ENCODE data around the gene SLC48A1. TPM values are rescaled to one million over a fixed set of nuclear protein-coding genes. Genes with fewer than 3 reads are reported as not detected.

SLC48A1 gene
- total RNA-seq, 2 experiments from 2014 or later = 7.0 to 8.1 TPM

DNA sequence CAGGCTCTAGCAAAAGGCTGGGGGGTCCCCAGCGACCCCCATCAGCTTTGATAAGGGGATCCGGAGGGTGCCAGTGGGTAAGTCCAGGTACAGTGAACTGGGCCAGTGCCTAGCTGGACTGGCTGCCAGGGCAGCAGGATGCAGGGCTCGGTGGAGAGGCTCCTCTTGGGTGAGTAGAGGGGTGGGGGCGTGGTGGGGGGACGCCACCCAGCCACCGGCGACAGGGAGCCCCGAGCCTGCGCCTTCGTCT lies 14.5 kb upstream of the SLC48A1 start:
- Mint-ChIP-seq H3K27me3 (ENCODE audit: low read depth) (peaks cover 4% of the 10 kb centered on the region), H3K27ac (no peak overlapping the region), H3K4me1 (ENCODE audit: low read depth) (peaks cover 41% of the 10 kb centered on the region), H3K36me3 (ENCODE audit: low read depth) (no peaks in the 10 kb centered on the region), H3K4me3 (peak overlapping the region; percentile 32), H3K9me3 (ENCODE audit: insufficient read depth) (no peaks in the 10 kb centered on the region)
- no peak for DNase-seq
- POLR2A ChIA-PET = interaction anchor here (0.5 to 1.6 kb wide), 2 partner anchors 8 to 1548 kb away, joined by 3 to 5 read pairs; no protein-coding TSS in a partner anchor
- ATAC-seq = no peak
- CTCF ChIA-PET = interaction anchor here (0.7 to 11.4 kb wide), 6 partner anchors 12 to 726 kb away, joined by 3 to 271 read pairs (median 15); partner anchors contain the start of genes ENDOU and SLC48A1

- H3K27me3 Mint-ChIP-seq (ENCODE audit: low read depth) = peaks cover 4% of the 10 kb centered on the region
- ATAC-seq (peak; percentile 86), DNase-seq (peak; percentile 64)
- H3K36me3 Mint-ChIP-seq (ENCODE audit: low read depth) = no peaks in the 10 kb centered on the region
- peak within 1 kb of the TSS; percentile 67 for H3K4me3 Mint-ChIP-seq
- H3K4me1 Mint-ChIP-seq (ENCODE audit: low read depth) = peaks cover 38% of the 10 kb centered on the region
- no peaks in the 10 kb centered on the region for H3K9me3 Mint-ChIP-seq (ENCODE audit: insufficient read depth)
- POLR2A ChIA-PET = interaction anchor here (1.6 kb wide), 1 partner anchor 8 kb away, joined by 5 read pairs; no protein-coding TSS in a partner anchor
- CTCF ChIA-PET = interaction anchor here (0.7 to 11.4 kb wide), 7 partner anchors 11 to 727 kb away, joined by 3 to 271 read pairs (median 5); partner anchors contain the start of genes ENDOU and SLC48A1
- no peak within 1 kb of the TSS for H3K27ac Mint-ChIP-seq
These were observed 14.0 kb upstream of the SLC48A1 start, which contains the start of gene RAPGEF3 for GRCh38 chr12:47758834-47759690. Gene RAPGEF3 (minus strand): TSS chr12:47758880. CDS start chr12:47758556, 324 bp downstream.

DNA sequence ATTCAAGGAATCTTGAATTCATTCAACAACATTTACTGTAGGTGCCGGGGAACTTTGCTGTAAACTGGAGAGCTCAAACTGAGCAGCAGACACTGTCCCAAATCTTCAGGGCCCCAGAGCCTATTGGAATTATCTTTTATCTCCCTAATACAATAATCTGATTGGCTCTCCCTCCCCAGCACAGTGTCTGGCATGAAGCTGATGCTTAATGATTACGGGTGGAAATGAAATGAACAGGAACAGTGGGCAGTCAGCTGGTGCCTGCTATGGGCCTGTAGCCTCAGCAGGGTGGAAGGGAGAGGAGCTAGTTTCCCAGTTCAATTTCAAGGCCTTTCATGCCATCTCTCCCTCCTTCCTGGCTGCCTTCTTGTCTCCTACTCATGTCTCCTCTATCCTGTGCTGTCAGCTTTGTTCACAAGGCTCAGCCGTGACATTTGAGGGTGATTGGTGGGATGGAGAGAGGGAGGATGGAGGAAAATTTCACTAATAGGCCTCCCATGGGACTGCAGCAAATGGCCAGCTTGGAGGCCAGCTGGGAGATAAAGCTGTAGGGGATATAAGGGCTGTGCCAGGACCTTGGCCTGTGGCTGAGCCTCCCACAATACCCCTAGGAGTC lies 10.1 kb upstream of the SLC48A1 start:
- peaks cover 38% of the 10 kb centered on the region for H3K4me1 Mint-ChIP-seq (ENCODE audit: low read depth)
- H3K4me3 Mint-ChIP-seq = no peak overlapping the region
- DNase-seq (no peak), ATAC-seq (no peak)
- no peak overlapping the region for H3K27ac Mint-ChIP-seq
- H3K27me3 Mint-ChIP-seq (ENCODE audit: low read depth) = no peaks in the 10 kb centered on the region
- CTCF ChIA-PET = interaction anchor here (0.7 to 11.4 kb wide), 7 partner anchors 8 to 74 kb away, joined by 3 to 271 read pairs (median 4); no protein-coding TSS in a partner anchor
- no peaks in the 10 kb centered on the region for H3K36me3 Mint-ChIP-seq (ENCODE audit: low read depth)
- no peaks in the 10 kb centered on the region for H3K9me3 Mint-ChIP-seq (ENCODE audit: insufficient read depth)
- POLR2A ChIA-PET = no interaction called here

- Mint-ChIP-seq H3K4me3 (no peak overlapping the region), H3K27ac (no peak overlapping the region), H3K36me3 (ENCODE audit: low read depth) (no peaks in the 10 kb centered on the region), H3K4me1 (ENCODE audit: low read depth) (peaks cover 38% of the 10 kb centered on the region), H3K27me3 (ENCODE audit: low read depth) (no peaks in the 10 kb centered on the region), H3K9me3 (ENCODE audit: insufficient read depth) (no peaks in the 10 kb centered on the region)
- ATAC-seq (no peak), DNase-seq (no peak)
- CTCF ChIA-PET = interaction anchor here (0.8 to 11.4 kb wide), 6 partner anchors 9 to 48 kb away, joined by 3 to 271 read pairs (median 4); no protein-coding TSS in a partner anchor
- POLR2A ChIA-PET = no interaction called here
These were observed 9.3 kb upstream of the SLC48A1 start for GRCh38 chr12:47763481-47764346.

DNA sequence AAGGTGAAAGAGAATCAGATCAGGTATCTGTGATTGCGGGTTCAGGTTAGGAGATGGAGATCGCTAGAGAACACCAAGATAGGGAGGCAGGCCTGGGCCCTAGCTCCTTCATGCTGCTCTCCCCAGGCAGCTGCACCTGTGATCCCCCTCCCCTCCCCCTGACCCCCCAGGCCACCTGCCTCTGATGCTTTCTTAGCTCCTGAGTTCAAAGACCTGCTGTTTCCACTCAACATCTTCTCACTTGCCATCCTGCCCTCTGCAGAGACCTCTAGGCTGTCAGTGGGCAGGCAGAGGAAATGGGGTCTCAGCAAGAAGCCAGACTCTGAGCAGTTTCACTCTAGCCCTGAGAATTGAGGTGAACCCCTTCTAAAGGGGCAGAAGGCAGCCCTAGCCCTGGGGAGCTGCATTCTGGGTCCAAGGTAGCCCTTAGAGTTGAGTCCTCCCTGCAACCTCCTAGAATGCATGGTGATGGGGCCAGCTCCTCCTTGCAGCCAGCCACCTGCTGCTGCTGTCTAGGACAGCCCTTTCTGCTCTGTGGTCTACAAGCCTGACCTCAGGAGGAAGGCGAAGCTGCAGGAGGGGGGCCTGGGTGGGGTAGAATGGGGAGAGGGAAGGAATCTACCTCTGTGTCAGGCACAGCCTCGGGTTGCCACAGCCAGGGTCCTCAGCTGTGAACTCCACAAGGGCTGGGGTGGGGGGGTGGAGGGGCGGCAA lies 6.4 kb upstream of the SLC48A1 start:
- H3K36me3 Mint-ChIP-seq (ENCODE audit: low read depth) = no peaks in the 10 kb centered on the region
- peak overlapping the region; percentile 29 for H3K4me3 Mint-ChIP-seq
- H3K9me3 Mint-ChIP-seq (ENCODE audit: insufficient read depth) = no peaks in the 10 kb centered on the region
- peaks cover 4% of the 10 kb centered on the region for H3K27me3 Mint-ChIP-seq (ENCODE audit: low read depth)
- POLR2A ChIA-PET = interaction anchor here (0.9 to 1.8 kb wide), 7 partner anchors 9 to 67 kb away, joined by 3 to 8 read pairs (median 4); partner anchors contain the start of gene RAPGEF3
- peak overlapping the region; percentile 58 for H3K27ac Mint-ChIP-seq
- CTCF ChIA-PET = interaction anchor here (0.6 to 18.4 kb wide), 36 partner anchors 10 to 734 kb away, joined by 3 to 646 read pairs (median 5); partner anchors contain the start of genes ENDOU, PFKM, RAPGEF3 and RPAP3
- DNase-seq = peak; percentile 45
- peaks cover 29% of the 10 kb centered on the region for H3K4me1 Mint-ChIP-seq (ENCODE audit: low read depth)
- ATAC-seq = peak; percentile 76

GRCh38 chr12:47767216-47767724 lies 5.8 kb upstream of the SLC48A1 start:
- ATAC-seq = peak; percentile 87
- Mint-ChIP-seq H3K27ac (no peak overlapping the region), H3K27me3 (ENCODE audit: low read depth) (peaks cover 7% of the 10 kb centered on the region), H3K4me1 (ENCODE audit: low read depth) (peaks cover 28% of the 10 kb centered on the region), H3K4me3 (no peak overlapping the region), H3K36me3 (ENCODE audit: low read depth) (no peaks in the 10 kb centered on the region), H3K9me3 (ENCODE audit: insufficient read depth) (no peaks in the 10 kb centered on the region)
- ChIA-PET CTCF (interaction anchor here (0.6 to 18.4 kb wide), 35 partner anchors 11 to 735 kb away, joined by 3 to 646 read pairs (median 5); partner anchors contain the start of genes ENDOU, PFKM, RAPGEF3 and RPAP3), POLR2A (interaction anchor here (1.2 to 1.8 kb wide), 4 partner anchors 9 to 65 kb away, joined by 3 to 8 read pairs (median 6); partner anchors contain the start of gene RAPGEF3)
- peak; percentile 85 for DNase-seq

GRCh38 chr12:47768323-47768811 lies 4.7 kb upstream of the SLC48A1 start:
- peaks cover 28% of the 10 kb centered on the region for H3K4me1 Mint-ChIP-seq (ENCODE audit: low read depth)
- H3K27ac Mint-ChIP-seq = no peak overlapping the region
- no peaks in the 10 kb centered on the region for H3K36me3 Mint-ChIP-seq (ENCODE audit: low read depth)
- POLR2A ChIA-PET = interaction anchor here (0.6 to 1.6 kb wide), 2 partner anchors 13 to 25 kb away, joined by 4 to 8 read pairs; no protein-coding TSS in a partner anchor
- H3K9me3 Mint-ChIP-seq (ENCODE audit: insufficient read depth) = no peaks in the 10 kb centered on the region
- CTCF ChIA-PET = interaction anchor here (1.0 to 18.4 kb wide), 16 partner anchors 10 to 736 kb away, joined by 3 to 646 read pairs (median 17); partner anchors contain the start of genes ENDOU, RAPGEF3, RPAP3 and TMEM106C
- H3K4me3 Mint-ChIP-seq = no peak overlapping the region
- DNase-seq = no peak
- ATAC-seq = no peak
- H3K27me3 Mint-ChIP-seq (ENCODE audit: low read depth) = peaks cover 7% of the 10 kb centered on the region

GRCh38 chr12:47769234-47770085 lies 3.6 kb upstream of the SLC48A1 start:
- Mint-ChIP-seq H3K4me1 (ENCODE audit: low read depth) (peaks cover 37% of the 10 kb centered on the region), H3K9me3 (ENCODE audit: insufficient read depth) (no peaks in the 10 kb centered on the region), H3K4me3 (no peak overlapping the region), H3K27ac (no peak overlapping the region), H3K27me3 (ENCODE audit: low read depth) (peaks cover 7% of the 10 kb centered on the region), H3K36me3 (ENCODE audit: low read depth) (no peaks in the 10 kb centered on the region)
- CTCF ChIA-PET = interaction anchor here (1.1 to 18.4 kb wide), 9 partner anchors 8 to 194 kb away, joined by 3 to 646 read pairs (median 101); partner anchors contain the start of genes RAPGEF3 and TMEM106C
- no peak for ATAC-seq
- DNase-seq = no peak
- POLR2A ChIA-PET = interaction anchor here (0.8 kb wide), 1 partner anchor 63 kb away, joined by 3 read pairs; no protein-coding TSS in a partner anchor

- Mint-ChIP-seq H3K9me3 (ENCODE audit: insufficient read depth) (no peaks in the 10 kb centered on the region), H3K27me3 (ENCODE audit: low read depth) (peaks cover 7% of the 10 kb centered on the region), H3K4me3 (no peak overlapping the region), H3K27ac (no peak overlapping the region), H3K36me3 (ENCODE audit: low read depth) (no peaks in the 10 kb centered on the region), H3K4me1 (ENCODE audit: low read depth) (peaks cover 41% of the 10 kb centered on the region)
- ATAC-seq (no peak), DNase-seq (no peak)
- ChIA-PET CTCF (interaction anchor here (1.1 to 18.4 kb wide), 7 partner anchors 8 to 66 kb away, joined by 3 to 646 read pairs (median 147); partner anchors contain the start of gene RAPGEF3), POLR2A (interaction anchor here (0.5 to 1.1 kb wide), 3 partner anchors 41 to 143 kb away, joined by 3 read pairs; no protein-coding TSS in a partner anchor)
These were observed 2.8 kb upstream of the SLC48A1 start for GRCh38 chr12:47770086-47770726.
